GM10248 (cell line): ENCODE data around the gene USP30.

Source experiments
- CTCF ChIA-PET: fragments of 300-600 bp; sonication (Branson Sonifier 250); formaldehyde crosslinking; extraction: SDS; loops from one replicate; lab custom pipeline; 2021; ENCODE audit warnings: antibody characterized with exemption; lab: Yijun Ruan, JAX
- POLR2A ChIA-PET: fragments of 350-650 bp; sonication (Branson Sonifier 250); formaldehyde crosslinking; extraction: SDS; loops from one replicate; lab custom pipeline; 2020; ENCODE audit warnings: antibody characterized with exemption; lab: Yijun Ruan, JAX
- DNase-seq: peaks from one replicate; pipeline ENCODE4 v3.0.0; 2012; ENCODE audit errors: extremely low spot score
- CTCF ChIP-seq: IDR thresholded peaks from 2 replicates; pipeline ENCODE4 v1.5.1; 2012; ENCODE audit warnings: mild to moderate bottlenecking, low read depth; ENCODE audit errors: extremely low read depth, missing control alignments, control extremely low read depth

USP30 gene

GRCh38 chr12:109130297-109131153 is 78.1 kb downstream of the USP30 start:
- no peak for DNase-seq
- no peak for TF ChIP-seq CTCF
- ChIA-PET POLR2A (no interaction called here), CTCF (no interaction called here)

- DNase-seq = no peak
- no peak for TF ChIP-seq CTCF
- ChIA-PET CTCF (interaction anchor here (1.5 to 2.6 kb wide), 2 partner anchors 9 to 19 kb away, joined by 4 to 10 read pairs; no protein-coding TSS in a partner anchor), POLR2A (no interaction called here)
These were observed 79.0 kb downstream of the USP30 start for GRCh38 chr12:109131154-109132050.

DNA sequence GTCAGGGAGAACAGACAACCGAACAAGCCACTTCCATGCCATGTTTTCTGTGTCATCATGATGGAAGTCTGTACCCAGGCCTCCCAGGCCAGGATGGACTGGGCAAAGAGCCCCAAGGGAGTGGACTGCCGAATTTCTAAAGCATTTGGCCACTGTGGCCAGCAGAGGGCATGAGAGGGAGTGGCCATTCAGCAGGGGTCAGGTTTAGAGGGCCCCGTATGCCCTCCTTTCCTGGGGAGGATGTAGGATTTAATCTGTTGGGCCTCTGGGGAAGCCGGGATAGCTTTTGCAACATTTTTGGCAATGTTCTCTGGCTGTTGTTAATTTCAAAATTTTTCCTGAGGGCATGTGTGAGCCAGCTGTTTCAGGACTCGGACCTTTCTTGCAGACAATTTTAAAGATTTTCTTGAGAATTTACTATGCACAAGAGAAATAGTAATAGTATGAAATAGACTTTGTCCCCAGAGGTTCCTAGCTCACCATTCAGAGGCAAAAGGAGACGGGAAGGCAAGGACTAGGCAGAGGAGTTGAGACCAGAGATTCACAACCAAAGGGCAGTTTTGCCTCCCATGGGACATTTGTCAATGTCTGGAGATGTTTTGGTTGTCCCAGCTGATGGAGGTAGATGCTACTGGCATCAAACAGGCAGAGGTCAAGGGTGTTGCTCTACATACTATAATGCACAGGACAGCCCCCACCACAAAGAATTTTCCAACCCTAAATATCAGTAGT is 82.0 kb downstream of the USP30 start:
- ChIA-PET CTCF (interaction anchor here (1.0 kb wide), 1 partner anchor 9 kb away, joined by 3 read pairs; no protein-coding TSS in a partner anchor), POLR2A (no interaction called here)
- DNase-seq = no peak
- TF ChIP-seq CTCF = peak; percentile 19

DNA sequence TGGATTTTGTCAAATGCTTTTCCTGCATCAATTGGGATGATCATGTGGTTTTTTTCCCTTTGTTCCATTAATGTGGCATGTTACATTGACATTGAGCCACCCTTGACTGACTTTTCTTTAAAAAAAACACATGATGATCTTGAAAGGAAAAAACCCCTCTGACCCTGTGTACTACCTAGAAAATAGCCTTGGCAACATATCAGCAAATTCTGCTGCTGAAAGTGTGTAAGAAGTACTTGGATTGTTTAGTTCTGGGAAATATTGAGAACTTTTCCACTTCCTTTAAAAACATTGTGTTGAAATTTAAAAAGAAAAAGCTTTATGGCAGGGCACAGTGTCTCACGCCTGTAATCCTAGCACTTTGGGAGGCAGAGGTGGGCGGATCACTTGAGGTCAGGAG is 84.7 kb downstream of the USP30 start:
- ChIA-PET CTCF (interaction anchor here (0.9 kb wide), 1 partner anchor 11 kb away, joined by 3 read pairs; no protein-coding TSS in a partner anchor), POLR2A (no interaction called here)
- DNase-seq = no peak
- TF ChIP-seq CTCF = no peak
